HG03196 (cell line): ENCODE data around the gene TBCD.

Experiments used
- ATAC-seq: cut with Tn5 transposase; IDR thresholded peaks from one replicate; pipeline ENCODE4 v1.9.1; 2021; ENCODE audit not compliant: unreplicated experiment

TBCD gene

GRCh38 chr17:82882715-82883418, 131.0 kb downstream of the TBCD start:
- ATAC-seq = no peak

- ATAC-seq = no peak
These were observed 131.7 kb downstream of the TBCD start for GRCh38 chr17:82883419-82884031.

GRCh38 chr17:82884341-82884969, 132.6 kb downstream of the TBCD start:
- ATAC-seq = no peak

GRCh38 chr17:82884970-82885353, 133.1 kb downstream of the TBCD start:
- ATAC-seq = no peak

- no peak for ATAC-seq
These were observed 135.6 kb downstream of the TBCD start for GRCh38 chr17:82887255-82888164.

GRCh38 chr17:82888583-82889495, 137.0 kb downstream of the TBCD start:
- ATAC-seq = no peak

- ATAC-seq = no peak
These were observed 137.9 kb downstream of the TBCD start for GRCh38 chr17:82889496-82890338.

GRCh38 chr17:82890339-82890730, 138.5 kb downstream of the TBCD start:
- no peak for ATAC-seq

GRCh38 chr17:82890926-82891678, 139.2 kb downstream of the TBCD start:
- ATAC-seq = no peak

GRCh38 chr17:82891911-82892310, 140.0 kb downstream of the TBCD start:
- no peak for ATAC-seq

GRCh38 chr17:82892899-82893565, 141.2 kb downstream of the TBCD start:
- no peak for ATAC-seq

- ATAC-seq = no peak
These were observed 141.9 kb downstream of the TBCD start for GRCh38 chr17:82893779-82894178.

- no peak for ATAC-seq
These were observed 142.5 kb downstream of the TBCD start for GRCh38 chr17:82894389-82894788.

GRCh38 chr17:82895087-82895486, 143.2 kb downstream of the TBCD start:
- ATAC-seq = no peak

- no peak for ATAC-seq
These were observed 144.5 kb downstream of the TBCD start for GRCh38 chr17:82896071-82897000.

- no peak for ATAC-seq
These were observed 145.8 kb downstream of the TBCD start for GRCh38 chr17:82897514-82898249.
